Neural progenitor cell (in vitro differentiated cells): Measurements from ENCODE around the gene TENT4A.

ENCODE experiments used
- CTCF ChIP-seq: fragments of 200-600 bp; sonication (generic); IDR thresholded peaks from 2 replicates; pipeline ENCODE4 v1.5.1; 2017; ENCODE audit warnings: antibody characterized with exemption, mild to moderate bottlenecking
- EZH2 ChIP-seq: fragments of 200-600 bp; sonication (generic); IDR thresholded peaks from 2 replicates; pipeline ENCODE4 v1.6.1; 2017; ENCODE audit warnings: antibody characterized with exemption, mild to moderate bottlenecking, moderate library complexity
- EZH2phosphoT487 ChIP-seq: fragments of 200-600 bp; sonication (generic); IDR thresholded peaks from 2 replicates; pipeline ENCODE4 v1.6.1; 2017; ENCODE audit warnings: antibody characterized with exemption

DNA sequence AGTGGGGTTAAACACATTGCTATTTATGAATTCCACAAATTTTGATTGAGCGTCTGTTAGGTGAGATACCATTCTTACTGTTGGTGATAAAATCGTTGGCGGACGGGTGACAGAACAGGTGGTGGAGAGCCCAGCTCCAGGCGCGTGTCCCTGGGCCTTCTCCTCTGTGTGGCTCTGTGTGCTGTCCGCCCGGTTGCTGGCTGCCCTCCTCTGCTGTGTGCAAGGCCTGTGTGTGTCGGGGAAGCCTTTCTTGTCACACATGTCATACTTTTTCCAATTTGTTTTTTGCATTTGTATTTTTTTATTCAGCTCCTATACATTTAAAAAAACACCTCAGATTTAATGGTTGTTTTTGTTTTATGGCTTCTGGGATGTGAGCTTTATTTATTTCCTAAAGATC lies 33.9 kb downstream of the TENT4A start:
- TF ChIP-seq CTCF (no peak), EZH2 (no peak), EZH2phosphoT487 (no peak)
